Measurements from ENCODE around the gene MEN1. TPM values are rescaled to one million over a fixed set of nuclear protein-coding genes. Genes with fewer than 3 reads are reported as not detected.
A peak's percentile ranks its signal among the peaks of the same experiment; 100 is the strongest.
"Not testable (repeated sequence)": the region's sequence is repeated elsewhere in the genome, so short reads cannot be mapped to it uniquely, and the experiment has no call there.

MEN1 gene
- total RNA-seq, 2 donors from 2014 or later = 9.7 to 35.1 TPM

DNA sequence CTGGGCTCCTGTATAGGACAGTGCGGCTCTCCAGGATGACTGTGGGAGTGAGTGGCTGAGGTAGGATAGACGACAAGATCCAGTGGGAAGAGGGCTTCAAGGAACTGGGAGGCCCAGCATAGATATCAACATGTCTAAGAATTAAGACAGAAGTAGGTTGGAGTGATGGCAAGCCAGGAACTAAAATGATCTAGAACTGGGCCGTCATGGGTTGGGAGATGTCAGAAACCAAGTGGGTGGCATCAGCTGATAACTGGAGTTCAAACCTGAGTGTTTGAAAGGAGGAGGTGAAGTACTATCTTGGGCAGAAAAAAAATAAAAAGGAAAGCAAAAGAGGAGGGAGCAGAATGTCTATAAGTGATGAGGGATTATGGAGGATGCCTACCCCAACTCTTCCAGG, 7.1 kb upstream of the MEN1 start:
- ATAC-seq (no peak), DNase-seq (ENCODE audit: low spot score in 2 of 2) (no peak)
- Mint-ChIP-seq H3K36me3 (no peaks in the 10 kb centered on the region), H3K9me3 (no peaks in the 10 kb centered on the region), H3K27ac (no peak overlapping the region)

DNA sequence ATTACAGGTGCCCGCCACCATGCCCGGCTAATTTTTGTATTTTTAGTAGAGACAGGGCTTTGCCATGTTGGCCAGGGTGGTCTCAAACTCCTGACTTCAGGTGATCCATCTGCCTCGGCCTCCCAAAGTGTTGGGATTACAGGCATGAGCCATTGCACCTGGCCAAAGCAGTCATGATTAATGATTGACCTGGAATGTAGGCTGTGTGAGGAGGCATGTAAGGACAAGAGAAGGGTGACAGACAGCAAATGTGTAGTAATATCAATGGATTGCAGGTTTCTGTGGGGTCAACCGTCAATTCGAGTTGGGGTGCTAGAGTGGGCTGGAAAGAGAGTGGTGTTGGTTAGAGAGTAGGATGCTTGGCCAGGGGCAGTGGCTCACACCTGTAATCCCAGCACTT, 5.1 kb upstream of the MEN1 start:
- not testable (repeated sequence) for ATAC-seq; H3K36me3 Mint-ChIP-seq; H3K9me3 Mint-ChIP-seq; DNase-seq (ENCODE audit: low spot score in 2 of 2)
- H3K27ac Mint-ChIP-seq = peak overlapping the region in 1 of 2 donors; percentile 8

DNA sequence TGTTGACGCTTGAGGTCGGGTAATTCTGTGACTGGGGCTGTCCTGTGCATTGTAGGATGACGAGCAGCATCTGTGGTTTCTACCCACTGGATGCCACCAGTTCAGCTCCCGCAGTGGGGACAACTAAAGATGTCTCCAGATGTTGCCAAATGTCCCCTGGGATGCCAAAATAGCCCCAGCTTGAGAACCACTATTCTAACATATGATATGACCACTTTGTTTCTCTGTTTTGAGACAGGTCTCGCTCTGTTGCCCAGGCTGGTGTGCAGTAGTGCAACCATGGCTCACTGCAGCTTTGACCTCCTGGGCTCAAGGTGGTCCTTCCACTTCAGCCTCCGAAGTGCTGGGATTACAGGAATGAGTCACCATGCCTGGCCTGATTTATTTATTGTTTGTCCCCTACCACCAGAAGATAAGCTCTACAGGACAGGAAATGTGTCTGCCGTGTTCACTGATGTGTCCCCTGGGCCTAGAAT, 4.4 kb upstream of the MEN1 start:
- Mint-ChIP-seq H3K9me3 (no peaks in the 10 kb centered on the region), H3K27ac (no peak overlapping the region), H3K36me3 (peaks cover 0 to under 1% of the 10 kb centered on the region in 2 donors)
- ATAC-seq (no peak), DNase-seq (ENCODE audit: low spot score in 2 of 2) (no peak)

DNA sequence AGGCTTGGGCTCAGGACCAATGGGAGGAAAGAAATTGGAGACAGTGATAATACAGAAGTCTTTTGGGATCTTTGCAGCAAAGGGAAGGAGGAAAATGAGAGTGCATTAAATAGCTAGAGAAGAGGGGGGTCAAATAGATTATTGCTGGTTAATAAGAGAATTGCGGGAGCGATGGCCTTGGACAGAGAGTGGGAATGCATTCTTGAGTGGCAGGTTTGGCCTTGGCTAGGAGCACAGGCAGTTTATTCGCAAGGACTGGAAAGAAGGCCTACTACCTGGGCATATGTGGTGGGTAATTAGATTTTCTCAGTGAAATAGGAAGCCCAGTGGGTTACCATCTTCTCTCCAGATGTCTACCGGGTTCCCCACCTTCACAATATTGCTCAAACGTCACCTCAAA, 3.5 kb upstream of the MEN1 start:
- DNase-seq (ENCODE audit: low spot score in 2 of 2) (no peak), ATAC-seq (no peak)
- peaks cover 0 to 6% of the 10 kb centered on the region in 2 donors for H3K36me3 Mint-ChIP-seq
- H3K27ac Mint-ChIP-seq = no peak overlapping the region
- no peaks in the 10 kb centered on the region for H3K9me3 Mint-ChIP-seq

DNA sequence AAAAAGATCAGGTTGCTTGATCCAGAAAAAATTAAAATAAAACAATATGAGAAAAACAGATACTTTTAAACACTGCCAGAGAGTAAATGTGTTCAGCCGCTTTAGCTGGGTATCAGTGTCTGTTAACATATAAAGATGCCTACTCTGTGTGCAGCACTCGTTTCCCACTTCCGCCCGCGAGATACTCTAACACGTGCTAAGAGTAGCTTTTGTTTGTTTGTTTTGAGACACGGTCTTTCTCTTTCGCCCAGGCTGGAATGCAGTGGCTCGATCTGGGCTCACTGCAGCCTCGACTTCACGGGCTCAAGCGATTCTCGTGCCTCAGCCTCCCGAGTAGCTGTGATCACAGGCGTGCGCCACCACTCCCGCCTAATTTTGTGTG, 531 bp upstream of the MEN1 start:
- H3K9me3 Mint-ChIP-seq = no peaks in the 10 kb centered on the region
- H3K36me3 Mint-ChIP-seq = peaks cover 5 to 6% of the 10 kb centered on the region in 2 donors
- H3K27ac Mint-ChIP-seq = peak overlapping the region; percentile 85 to 86
- no peak for DNase-seq (ENCODE audit: low spot score in 2 of 2)
- peak; percentile 47 to 50 for ATAC-seq

DNA sequence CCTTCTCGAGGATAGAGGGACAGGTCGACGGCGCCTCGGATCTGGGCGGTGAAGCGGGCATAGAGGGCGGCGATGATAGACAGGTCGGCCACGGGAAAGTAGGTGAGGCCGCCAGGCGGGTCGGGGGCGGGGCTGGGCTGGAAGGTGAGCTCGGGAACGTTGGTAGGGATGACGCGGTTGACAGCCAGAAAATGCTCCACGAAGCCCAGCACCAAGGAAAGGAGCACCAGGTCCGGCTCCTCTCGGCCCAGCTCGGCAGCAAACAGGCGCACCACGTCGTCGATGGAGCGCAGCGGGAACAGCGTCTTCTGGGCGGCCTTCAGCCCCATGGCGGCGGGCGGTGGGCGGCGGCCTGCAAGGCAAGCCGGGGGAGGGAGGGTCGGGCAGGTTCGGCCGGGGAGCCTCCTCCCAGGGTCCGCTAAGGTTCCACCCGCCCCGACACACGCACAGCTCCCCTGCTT, 540 bp downstream of the MEN1 start:
- DNase-seq (ENCODE audit: low spot score in 2 of 2) = peak in 1 of 2 donors; percentile 23

DNA sequence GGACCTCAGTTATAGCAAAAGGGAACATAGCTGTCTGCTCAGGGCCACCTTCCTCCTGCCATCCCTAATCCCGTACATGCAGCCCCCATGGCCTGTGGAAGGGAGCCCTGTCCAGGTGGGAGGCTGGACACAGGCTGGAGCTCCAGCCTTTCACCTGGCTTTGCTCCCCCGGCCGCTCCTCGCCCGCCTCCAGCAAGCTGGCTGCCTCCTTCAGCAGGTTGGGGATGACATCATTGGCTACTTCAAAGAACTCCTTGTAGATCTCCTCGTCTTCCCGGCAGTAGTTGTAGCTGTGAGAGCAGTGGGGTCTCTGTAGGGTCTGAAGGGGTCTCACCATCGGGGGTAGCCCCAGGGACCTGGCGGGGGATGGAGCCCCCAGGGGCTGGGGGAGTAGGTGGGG, 4.9 kb downstream of the MEN1 start:
- H3K9me3 Mint-ChIP-seq = no peaks in the 10 kb centered on the region
- H3K36me3 Mint-ChIP-seq = peaks cover 5 to 6% of the 10 kb centered on the region in 2 donors
- DNase-seq (ENCODE audit: low spot score in 2 of 2) (no peak), ATAC-seq (no peak)
- no peak overlapping the region for H3K27ac Mint-ChIP-seq

More for the DNA sequence above, 540 bp downstream of the MEN1 start:
- H3K27ac Mint-ChIP-seq = peak overlapping the region in 1 of 2 donors; percentile 86
- H3K9me3 Mint-ChIP-seq = no peaks in the 10 kb centered on the region
- H3K36me3 Mint-ChIP-seq = peaks cover 5 to 6% of the 10 kb centered on the region in 2 donors
- ATAC-seq = peak; percentile 34 to 38

DNA sequence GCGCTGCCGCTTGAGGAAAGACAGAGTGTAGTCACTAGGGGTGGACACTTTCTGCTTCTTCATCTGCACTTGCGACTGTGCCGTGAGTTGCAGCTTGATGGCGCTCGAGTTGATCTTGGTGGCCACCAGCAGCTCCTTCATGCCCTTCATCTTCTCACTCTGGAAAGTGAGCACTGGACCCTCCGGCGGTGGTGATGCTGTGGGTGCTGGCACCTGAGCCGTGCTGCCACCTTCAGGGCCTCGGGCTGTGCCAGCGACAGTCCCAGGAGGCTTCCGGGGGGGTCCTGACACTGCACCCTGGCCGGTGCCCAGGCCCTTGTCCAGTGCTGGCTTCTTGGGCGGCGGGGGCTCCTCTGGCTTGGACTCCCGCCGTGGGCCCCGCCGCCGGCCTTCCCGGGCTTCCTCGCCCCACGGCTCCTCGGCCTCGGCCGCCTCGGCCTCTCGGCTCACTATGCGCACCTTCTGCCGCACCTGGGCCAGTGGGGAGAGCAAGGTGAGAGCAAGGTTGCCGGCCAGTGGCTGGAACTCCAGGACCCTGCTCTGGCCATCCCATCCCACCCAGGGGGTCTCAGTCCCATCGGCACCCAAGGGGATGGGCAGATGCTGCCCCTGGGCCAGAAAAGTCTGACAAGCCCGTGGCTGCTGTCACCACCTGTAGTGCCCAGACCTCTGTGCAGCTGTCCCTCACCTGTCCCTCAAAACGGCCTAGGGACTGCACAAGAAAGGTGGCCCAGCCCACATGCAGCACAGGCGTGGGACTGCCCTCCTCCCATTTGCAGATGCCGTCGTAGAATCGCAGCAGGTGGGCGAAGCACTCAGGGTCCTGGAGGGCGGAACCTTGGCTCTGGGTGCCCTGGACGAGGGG, 5.8 kb downstream of the MEN1 start:
- no peaks in the 10 kb centered on the region for H3K9me3 Mint-ChIP-seq
- no peak for DNase-seq (ENCODE audit: low spot score in 2 of 2)
- no peak for ATAC-seq
- peaks cover 4 to 7% of the 10 kb centered on the region in 2 donors for H3K36me3 Mint-ChIP-seq
- H3K27ac Mint-ChIP-seq = no peak overlapping the region

DNA sequence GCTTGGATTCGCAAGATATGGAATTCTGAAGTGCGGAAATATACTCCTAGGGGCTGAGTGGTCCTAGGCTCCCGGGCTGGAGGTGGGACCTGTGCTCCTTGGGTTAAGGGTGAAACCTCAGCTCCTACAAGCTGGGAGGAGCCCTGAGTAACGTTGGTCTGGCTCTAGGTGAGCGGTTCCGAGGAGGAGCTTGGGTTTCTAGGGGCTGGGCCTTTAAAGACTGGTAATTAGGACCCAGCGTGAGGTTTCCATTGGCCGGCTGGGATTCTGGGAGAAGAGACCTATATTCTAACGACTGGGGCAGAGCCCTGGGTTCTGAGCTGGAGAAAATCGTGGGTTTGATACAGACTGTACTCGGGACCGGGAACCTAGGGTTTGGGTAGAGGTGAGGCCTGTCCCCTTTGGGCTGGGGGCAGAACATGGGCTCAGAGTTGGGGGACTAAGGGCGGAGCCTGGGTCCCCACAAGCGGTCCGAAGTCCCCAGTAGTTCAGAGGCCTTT, 6.5 kb downstream of the MEN1 start:
- H3K9me3 Mint-ChIP-seq = no peaks in the 10 kb centered on the region
- ATAC-seq (no peak), DNase-seq (ENCODE audit: low spot score in 2 of 2) (no peak)
- H3K36me3 Mint-ChIP-seq = peaks cover 0 to 12% of the 10 kb centered on the region in 2 donors
- peak overlapping the region; percentile 80 to 97 for H3K27ac Mint-ChIP-seq

DNA sequence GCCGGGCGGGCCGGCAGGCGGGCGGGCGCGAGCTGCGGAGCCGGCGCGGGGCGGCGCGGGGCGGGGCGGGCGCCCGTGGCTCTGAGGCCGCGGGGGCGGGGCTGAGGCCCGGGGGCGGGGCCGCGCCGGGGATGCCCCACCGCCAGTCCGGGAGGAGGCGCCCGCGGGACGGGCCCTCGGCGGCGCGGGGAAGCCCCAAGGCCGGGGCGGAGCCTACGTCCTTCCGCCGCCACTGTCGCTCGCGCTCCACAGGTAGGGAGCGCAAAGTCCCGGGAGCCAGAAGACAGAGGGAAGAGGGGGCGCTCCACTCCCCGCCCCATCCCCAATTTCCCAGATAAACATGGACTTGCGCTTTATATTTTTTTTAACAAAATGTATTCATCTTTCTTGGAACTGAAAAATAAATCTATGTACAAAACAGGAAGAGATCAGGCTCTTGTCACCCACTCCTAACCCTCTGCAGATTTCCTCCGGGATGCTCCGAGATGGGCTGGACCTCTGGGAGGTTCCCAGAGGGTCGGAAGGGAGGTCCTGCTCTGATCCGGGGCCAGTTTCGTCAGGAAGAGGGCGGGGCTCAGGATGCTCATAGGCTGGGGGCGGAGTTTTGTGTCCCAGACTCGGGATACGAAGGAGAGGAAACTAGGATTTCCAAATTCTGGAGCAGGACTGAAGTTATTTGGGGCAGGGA, 7.0 kb downstream of the MEN1 start, which contains the start of gene MAP4K2:
TSS of gene MAP4K2 (minus strand) at position 57 of the 688 bp plus-strand sequence. CDS start 65 bp downstream, outside the sequence.
- ATAC-seq (peak; percentile 89 to 92), DNase-seq (ENCODE audit: low spot score in 2 of 2) (peak; percentile 89 to 92)
- H3K36me3 Mint-ChIP-seq = peaks cover 0 to 14% of the 10 kb centered on the region in 2 donors
- no peaks in the 10 kb centered on the region for H3K9me3 Mint-ChIP-seq
- H3K27ac Mint-ChIP-seq = peak within 1 kb of the TSS; percentile 80 to 97

DNA sequence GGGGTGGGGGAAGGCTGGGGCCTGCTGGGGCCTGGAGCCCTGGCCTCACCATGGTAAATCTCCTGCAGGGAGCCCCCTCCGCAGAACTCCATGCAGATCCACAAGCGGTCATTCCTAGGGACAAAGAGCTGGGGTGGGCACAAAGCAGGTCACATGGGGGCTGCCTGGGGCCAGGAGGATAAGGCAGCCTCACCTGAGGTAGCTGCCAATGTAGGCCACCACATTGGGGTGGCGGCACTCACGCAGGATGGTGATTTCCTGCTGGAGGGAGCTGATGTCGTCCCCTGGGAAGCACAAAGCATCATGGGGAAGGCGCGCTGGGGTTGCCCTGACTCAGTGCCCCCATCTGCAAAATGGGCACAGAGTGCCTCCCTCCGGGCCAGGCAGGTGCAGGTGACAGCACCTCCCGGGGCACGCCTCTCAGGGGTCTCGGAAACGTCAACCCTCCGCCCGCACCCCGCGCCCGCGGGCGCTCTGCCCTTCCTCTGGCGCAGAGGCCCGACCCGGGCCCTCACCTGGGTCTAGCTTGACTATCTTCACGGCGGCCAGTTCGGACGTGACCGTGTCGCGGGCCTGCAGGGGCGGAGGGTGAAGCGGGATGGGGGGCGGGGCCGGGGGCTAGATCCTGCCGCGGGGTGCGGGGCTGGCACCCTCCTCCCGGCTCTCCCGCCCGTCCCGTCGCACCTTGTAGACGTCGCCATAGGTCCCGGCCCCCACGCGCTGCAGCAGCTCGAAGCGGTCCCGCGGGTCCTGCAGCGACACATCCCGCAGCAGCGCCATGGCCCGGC, 7.8 kb downstream of the MEN1 start:
- Mint-ChIP-seq H3K9me3 (no peaks in the 10 kb centered on the region), H3K36me3 (peaks cover 0 to 10% of the 10 kb centered on the region in 2 donors), H3K27ac (peak overlapping the region in 1 of 2 donors; percentile 79)
- ATAC-seq = peak in 1 of 2 donors; percentile 48
- DNase-seq (ENCODE audit: low spot score in 2 of 2) = peak in 1 of 2 donors; percentile 36

DNA sequence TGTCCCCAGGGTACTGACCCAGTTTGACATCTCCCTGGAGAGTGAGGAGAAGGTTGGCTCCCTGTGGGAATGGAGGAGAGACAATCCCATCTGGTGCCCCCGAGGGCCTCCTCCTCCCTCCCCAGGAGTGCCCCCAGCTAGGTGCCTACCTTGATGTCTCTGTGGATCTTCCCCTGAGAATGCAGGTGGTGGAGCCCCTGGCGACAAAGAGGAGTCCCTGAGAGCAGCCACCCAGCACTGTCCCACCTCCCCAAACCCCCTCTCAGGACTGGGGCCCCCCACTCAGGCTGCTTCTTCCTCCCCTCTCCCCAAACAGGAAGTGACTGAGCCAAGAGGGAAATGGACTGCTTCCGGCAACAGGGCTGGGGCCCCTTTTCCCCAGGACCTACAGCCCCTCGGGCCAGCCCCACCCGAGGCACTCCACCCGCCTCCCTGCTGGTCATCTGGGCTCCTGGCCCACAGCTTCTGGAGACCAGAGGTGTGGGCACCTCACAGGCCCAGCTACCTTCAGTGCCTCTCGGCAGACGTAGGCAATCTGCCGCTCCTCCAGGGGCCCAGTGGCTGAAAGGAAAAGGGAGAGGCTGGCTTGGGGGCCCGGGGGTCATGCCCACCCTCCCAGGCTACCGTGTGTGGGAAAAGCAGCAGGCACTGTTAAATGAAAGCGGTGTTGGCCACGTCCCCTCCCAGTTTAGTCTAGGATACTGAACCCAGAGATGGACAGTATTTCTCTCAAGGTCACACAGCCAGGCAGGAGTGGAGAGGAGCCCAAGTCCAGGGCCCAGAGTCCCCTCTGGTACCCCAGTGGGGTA, 8.6 kb downstream of the MEN1 start:
- peak overlapping the region; percentile 79 to 86 for H3K27ac Mint-ChIP-seq
- DNase-seq (ENCODE audit: low spot score in 2 of 2) (no peak), ATAC-seq (no peak)
- peaks cover 0 to 10% of the 10 kb centered on the region in 2 donors for H3K36me3 Mint-ChIP-seq
- H3K9me3 Mint-ChIP-seq = no peaks in the 10 kb centered on the region

DNA sequence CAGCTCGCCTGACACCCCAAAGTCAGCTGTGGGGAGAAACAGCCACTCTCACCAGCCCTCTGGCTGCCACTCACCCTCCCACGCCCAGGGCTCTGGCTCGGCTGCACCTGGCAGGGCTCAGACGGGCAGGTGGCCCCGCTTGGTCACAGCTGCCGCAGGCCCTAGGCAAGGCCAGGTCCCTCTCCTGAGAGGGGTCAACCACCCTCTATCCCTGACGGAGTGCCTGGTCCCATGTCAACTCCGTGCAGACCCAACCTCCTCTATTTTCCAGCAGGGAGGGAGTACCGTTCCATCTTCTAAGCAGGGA, 9.2 kb downstream of the MEN1 start:
- DNase-seq (ENCODE audit: low spot score in 2 of 2) = no peak
- peak overlapping the region in 1 of 2 donors; percentile 79 for H3K27ac Mint-ChIP-seq
- peaks cover 0 to 10% of the 10 kb centered on the region in 2 donors for H3K36me3 Mint-ChIP-seq
- no peak for ATAC-seq
- H3K9me3 Mint-ChIP-seq = no peaks in the 10 kb centered on the region

DNA sequence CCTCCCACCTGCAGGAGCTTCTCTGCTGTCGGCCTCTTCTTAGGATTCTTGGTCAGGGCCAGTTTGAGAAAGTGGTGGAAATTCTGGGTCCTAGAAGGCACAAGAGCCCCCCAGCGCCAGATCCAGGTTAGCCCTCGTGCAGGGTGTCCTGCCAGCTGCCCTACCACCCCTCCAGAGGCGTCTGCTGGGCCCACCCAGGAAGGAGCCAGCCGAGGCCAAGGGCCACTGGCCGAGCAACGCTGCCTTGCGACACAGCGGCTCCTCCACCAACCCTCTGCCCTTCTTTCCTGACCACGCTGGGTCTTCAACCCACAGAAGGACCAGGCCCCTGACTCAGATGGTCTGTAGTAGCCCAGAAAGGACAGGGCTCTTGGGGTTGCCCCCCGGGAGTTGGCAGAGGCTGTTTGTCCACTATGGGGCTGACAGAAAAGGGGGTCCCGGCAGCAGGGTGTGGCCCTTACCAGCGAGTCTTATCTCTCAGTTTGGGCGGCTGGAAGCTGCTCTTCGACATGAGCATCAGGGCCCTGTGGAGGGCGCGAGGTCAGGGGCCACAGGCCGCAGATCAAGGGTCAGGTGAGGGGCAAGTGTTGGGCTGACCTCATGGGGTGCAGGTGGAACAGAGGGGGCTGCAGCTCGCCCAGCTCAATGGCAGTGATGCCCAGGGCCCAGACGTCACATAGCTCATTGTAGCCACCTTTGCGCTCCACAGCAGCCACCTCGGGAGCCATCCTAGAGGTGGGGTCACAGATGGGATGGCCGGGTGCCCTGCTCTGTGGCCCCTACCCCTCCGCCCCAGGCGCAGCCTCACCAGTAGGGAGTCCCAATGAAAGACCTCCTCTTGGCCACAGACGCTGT, 9.8 kb downstream of the MEN1 start:
- DNase-seq (ENCODE audit: low spot score in 2 of 2) (no peak), ATAC-seq (no peak)
- Mint-ChIP-seq H3K9me3 (no peaks in the 10 kb centered on the region), H3K36me3 (peaks cover 0 to 10% of the 10 kb centered on the region in 2 donors), H3K27ac (peak overlapping the region in 1 of 2 donors; percentile 79)

All from activated naive CD4-positive, alpha-beta T cell treated with anti-CD3 and anti-CD28 coated beads, Interleukin-2, amount 50 U/mL, for 72 hours (primary cell).